Neural cell (in vitro differentiated cells): ENCODE data around the gene SPOP. TPM values are rescaled to one million over a fixed set of nuclear protein-coding genes. Genes with fewer than 3 reads are reported as not detected.
"Not testable (repeated sequence)": the region's sequence is repeated elsewhere in the genome, so short reads cannot be mapped to it uniquely, and the experiment has no call there.

Experiments
- H2AFZ ChIP-seq: fragments of 200-600, 300-800 bp; sonication (generic), shearing (Covaris generic); 2 replicates; pipeline ENCODE4 v1.6.0; 2014; ENCODE audit warnings: low read depth, mild to moderate bottlenecking, antibody characterized with exemption, low read length, moderate library complexity
- H3F3A ChIP-seq: fragments of 200-600 bp; shearing (Covaris generic); 2 replicates; pipeline ENCODE4 v1.6.1; 2016; ENCODE audit warnings: mild to moderate bottlenecking, moderate library complexity, mixed read lengths, antibody characterized with exemption, low read length; ENCODE audit not compliant: insufficient read depth, poor library complexity, severe bottlenecking
- H3K27ac ChIP-seq: fragments of 200-600, 300-800 bp; sonication (generic), shearing (Covaris generic); 2 replicates; pipeline ENCODE4 v1.5.1; 2014; ENCODE audit warnings: mild to moderate bottlenecking, low read length, moderate library complexity
- H3K27me3 ChIP-seq: fragments of 300-800, 200-600 bp; sonication (generic), shearing (Covaris generic); 2 replicates; pipeline ENCODE4 v1.6.0; 2014; ENCODE audit warnings: mild to moderate bottlenecking, low read depth, low read length, moderate library complexity; ENCODE audit not compliant: insufficient read depth
- H3K36me3 ChIP-seq: fragments of 300-800, 200-600 bp; sonication (generic), shearing (Covaris generic); 2 replicates; pipeline ENCODE4 v1.5.1; 2014; ENCODE audit warnings: mild to moderate bottlenecking, antibody characterized with exemption, low read length, moderate library complexity; ENCODE audit not compliant: insufficient read depth
- H3K4me2 ChIP-seq: fragments of 300-800, 200-600 bp; sonication (generic), shearing (Covaris generic); 2 replicates; pipeline ENCODE4 v1.6.0; 2014; ENCODE audit warnings: mild to moderate bottlenecking, low read length
- H3K4me3 ChIP-seq: fragments of 300-800, 200-600 bp; sonication (generic), shearing (Covaris generic); 2 replicates; pipeline ENCODE4 v1.5.1; 2014; ENCODE audit warnings: mild to moderate bottlenecking, low read length, moderate library complexity
- H3K79me2 ChIP-seq: fragments of 200-600 bp; shearing (Covaris generic); replicated peaks from 2 replicates; pipeline ENCODE4 v1.6.0; 2014; ENCODE audit warnings: mild to moderate bottlenecking, low read length, moderate library complexity; ENCODE audit not compliant: insufficient read depth
- H3K9ac ChIP-seq: fragments of 300-800, 200-600 bp; sonication (generic), shearing (Covaris generic); 2 replicates; pipeline ENCODE4 v1.6.1; 2016; ENCODE audit warnings: mild to moderate bottlenecking, low read length, mixed read lengths
- H3K9me2 ChIP-seq: fragments of 200-600 bp; shearing (Covaris generic); 2 replicates; pipeline ENCODE4 v1.6.1; 2016; ENCODE audit warnings: mild to moderate bottlenecking, low read length, mixed read lengths; ENCODE audit not compliant: insufficient read depth
- H3K9me3 ChIP-seq: fragments of 200-600, 300-800 bp; sonication (generic), shearing (Covaris generic); 2 replicates; pipeline ENCODE4 v1.6.1; 2016; ENCODE audit warnings: mild to moderate bottlenecking, mixed run types, low read length, moderate library complexity, mixed read lengths
- H4K20me1 ChIP-seq: fragments of 200-600 bp; shearing (Covaris generic); 2 replicates; pipeline ENCODE4 v1.6.1; 2016; ENCODE audit warnings: mild to moderate bottlenecking, mixed run types; ENCODE audit not compliant: insufficient read depth
- CTCF ChIP-seq: fragments of 450-650 bp; IDR thresholded peaks from 2 replicates; pipeline ENCODE4 v1.5.1; 2014; ENCODE audit warnings: antibody characterized with exemption, mild to moderate bottlenecking, moderate library complexity; ENCODE audit not compliant: poor library complexity, severe bottlenecking
- EP300 ChIP-seq: fragments of 450-650 bp; conservative IDR thresholded peaks from 2 replicates; pipeline ENCODE4 v1.6.1; 2014; ENCODE audit warnings: antibody characterized with exemption, mild to moderate bottlenecking, moderate library complexity; ENCODE audit not compliant: poor library complexity, severe bottlenecking
- EZH2 ChIP-seq: fragments of 200-600, 300-800 bp; shearing (Covaris generic), sonication (generic); IDR thresholded peaks from 2 replicates; pipeline ENCODE4 v1.6.1; 2014; ENCODE audit warnings: antibody characterized with exemption, low read length, borderline replicate concordance, mild to moderate bottlenecking; ENCODE audit not compliant: insufficient read depth, poor library complexity, severe bottlenecking
- MXI1 ChIP-seq: fragments of 450-650 bp; conservative IDR thresholded peaks from 2 replicates; pipeline ENCODE4 v1.6.1; 2014; ENCODE audit warnings: antibody characterized with exemption, mild to moderate bottlenecking; ENCODE audit not compliant: poor library complexity, severe bottlenecking
- POLR2AphosphoS5 ChIP-seq: IDR thresholded peaks from 2 replicates; pipeline ENCODE4 v1.6.1; 2012
- REST ChIP-seq: IDR thresholded peaks from 2 replicates; pipeline ENCODE4 v1.6.1; 2012; ENCODE audit warnings: borderline replicate concordance
- SMC3 ChIP-seq: fragments of 450-650 bp; conservative IDR thresholded peaks from 2 replicates; pipeline ENCODE4 v1.6.1; 2014; ENCODE audit warnings: antibody characterized with exemption, mild to moderate bottlenecking, moderate library complexity; ENCODE audit not compliant: poor library complexity
- TAF1 ChIP-seq: IDR thresholded peaks from 2 replicates; pipeline ENCODE4 v1.6.1; 2012; ENCODE audit warnings: low read depth
- polyA plus RNA-seq: library from polyadenylated mRNA; depleted of rRNA; stranded (reverse); fragments of >200 nt; gene quantifications from 2 replicates; pipeline ENCODE4 v1.2.3, GENCODE V29; 2014

Gene SPOP
- polyA plus RNA-seq, 1 donor from 2014 or later: 71.9 TPM

GRCh38 chr17:49552070-49552751, 125.7 kb downstream of the SPOP start:
- Histone ChIP-seq H3F3A (no peaks in the 10 kb centered on the region), H3K9me2 (no peaks in the 10 kb centered on the region), H3K9me3 (no peaks in the 10 kb centered on the region), H2AFZ (no peak overlapping the region), H3K27ac (no peak overlapping the region), H4K20me1 (no peaks in the 10 kb centered on the region), H3K36me3 (no peaks in the 10 kb centered on the region), H3K4me3 (no peak overlapping the region), H3K9ac (no peak overlapping the region), H3K79me2 (no peaks in the 10 kb centered on the region), H3K27me3 (no peaks in the 10 kb centered on the region), H3K4me2 (no peak overlapping the region)
- no peak for TF ChIP-seq TAF1
- TF ChIP-seq SMC3: no peak
- no peak for TF ChIP-seq EZH2
- no peak for TF ChIP-seq POLR2AphosphoS5
- no peak for TF ChIP-seq CTCF
- TF ChIP-seq EP300: no peak

- TF ChIP-seq TAF1: no peak
- TF ChIP-seq SMC3: no peak
- TF ChIP-seq REST: no peak
- no peak for TF ChIP-seq MXI1
- no peak for TF ChIP-seq POLR2AphosphoS5
- no peak for TF ChIP-seq EZH2
- no peak for TF ChIP-seq CTCF
- H3K9ac ChIP-seq: no peak overlapping the region
- H3F3A ChIP-seq: no peaks in the 10 kb centered on the region
Measured at GRCh38 chr17:49551221-49552069, 126.5 kb downstream of the SPOP start.

GRCh38 chr17:49550764-49551163, 127.1 kb downstream of the SPOP start:
- H3K9me3 ChIP-seq, H4K20me1 ChIP-seq, H3K79me2 ChIP-seq, H2AFZ ChIP-seq, H3K27ac ChIP-seq, H3K36me3 ChIP-seq, H3K4me3 ChIP-seq, H3K9me2 ChIP-seq, H3K4me2 ChIP-seq, H3F3A ChIP-seq, H3K9ac ChIP-seq, H3K27me3 ChIP-seq: not testable (repeated sequence)

More at GRCh38 chr17:49551221-49552069, 126.5 kb downstream of the SPOP start:
- no peak overlapping the region for H3K27ac ChIP-seq
- no peaks in the 10 kb centered on the region for H3K9me3 ChIP-seq
- H3K36me3 ChIP-seq: no peaks in the 10 kb centered on the region
- H3K4me2 ChIP-seq: no peak overlapping the region
- no peak overlapping the region for H3K4me3 ChIP-seq
- H2AFZ ChIP-seq: no peak overlapping the region
- H3K79me2 ChIP-seq: no peaks in the 10 kb centered on the region
- no peaks in the 10 kb centered on the region for H4K20me1 ChIP-seq
- no peaks in the 10 kb centered on the region for H3K9me2 ChIP-seq
- no peaks in the 10 kb centered on the region for H3K27me3 ChIP-seq
